ENCODE data around the gene HYI.

DNA sequence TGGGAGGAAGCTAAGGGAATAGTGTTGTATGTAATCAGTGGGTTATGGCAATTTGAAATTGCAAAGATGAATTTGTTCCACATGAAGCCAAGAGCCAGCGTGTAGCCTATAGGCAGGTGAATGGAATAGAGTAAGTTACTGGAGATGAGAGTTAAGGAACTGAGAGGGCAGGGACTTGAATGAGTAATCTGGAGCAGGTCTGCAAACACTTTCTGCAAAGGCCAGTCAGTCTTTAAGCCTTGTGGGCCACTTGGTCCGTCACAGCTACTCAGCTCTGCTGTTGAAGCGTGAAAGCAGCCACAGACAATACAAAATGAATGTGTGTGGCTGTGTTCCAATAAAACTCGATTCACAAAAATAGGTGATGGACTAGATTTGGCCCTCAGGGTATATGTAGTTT is 34.9 kb downstream of the HYI start:
- TF ChIP-seq, protein P1, sequence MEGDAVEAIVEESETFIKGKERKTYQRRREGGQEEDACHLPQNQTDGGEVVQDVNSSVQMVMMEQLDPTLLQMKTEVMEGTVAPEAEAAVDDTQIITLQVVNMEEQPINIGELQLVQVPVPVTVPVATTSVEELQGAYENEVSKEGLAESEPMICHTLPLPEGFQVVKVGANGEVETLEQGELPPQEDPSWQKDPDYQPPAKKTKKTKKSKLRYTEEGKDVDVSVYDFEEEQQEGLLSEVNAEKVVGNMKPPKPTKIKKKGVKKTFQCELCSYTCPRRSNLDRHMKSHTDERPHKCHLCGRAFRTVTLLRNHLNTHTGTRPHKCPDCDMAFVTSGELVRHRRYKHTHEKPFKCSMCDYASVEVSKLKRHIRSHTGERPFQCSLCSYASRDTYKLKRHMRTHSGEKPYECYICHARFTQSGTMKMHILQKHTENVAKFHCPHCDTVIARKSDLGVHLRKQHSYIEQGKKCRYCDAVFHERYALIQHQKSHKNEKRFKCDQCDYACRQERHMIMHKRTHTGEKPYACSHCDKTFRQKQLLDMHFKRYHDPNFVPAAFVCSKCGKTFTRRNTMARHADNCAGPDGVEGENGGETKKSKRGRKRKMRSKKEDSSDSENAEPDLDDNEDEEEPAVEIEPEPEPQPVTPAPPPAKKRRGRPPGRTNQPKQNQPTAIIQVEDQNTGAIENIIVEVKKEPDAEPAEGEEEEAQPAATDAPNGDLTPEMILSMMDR (IDR thresholded peaks at IDR 0.05), result no peak
- TF ChIP-seq POLR2A (IDR thresholded peaks at IDR 0.05) (no peak), POLR2AphosphoS5 (IDR thresholded peaks at IDR 0.05) (no peak), EP300 (IDR thresholded peaks at IDR 0.05) (no peak)
